DMS53 treated with DMSO at 0.1 percent for 48 hours (cell line): ENCODE data around the gene IFITM10.

Source experiments
- DNase-seq: peaks from one replicate; lab custom pipeline; 2025; ENCODE audit not compliant: unreplicated experiment; lab: John Stamatoyannopoulos, UW

IFITM10 gene

GRCh38 chr11:1719781-1720180 is 30.6 kb downstream of the IFITM10 start:
- no peak for DNase-seq

DNA sequence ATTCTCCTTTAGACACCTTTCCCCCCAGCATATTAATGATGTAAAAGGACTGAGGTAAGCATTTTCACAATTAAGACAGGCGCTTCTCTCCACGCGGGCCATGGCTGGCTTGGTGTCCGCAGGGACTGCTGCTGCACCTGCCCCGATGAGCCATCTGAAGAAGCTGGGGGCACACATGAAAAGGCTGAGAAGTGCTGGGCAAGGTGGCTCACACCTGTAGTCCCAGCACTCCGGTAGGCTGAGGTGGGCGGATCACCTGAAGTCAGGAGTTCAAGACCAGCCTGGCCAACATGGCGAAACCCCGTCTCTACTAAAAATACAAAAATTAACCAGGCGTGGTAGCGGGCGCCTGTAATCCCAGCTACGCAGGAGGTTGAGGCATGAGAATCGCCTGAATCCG is 32.1 kb downstream of the IFITM10 start:
- DNase-seq = no peak

GRCh38 chr11:1717745-1718144 is 32.6 kb downstream of the IFITM10 start:
- no peak for DNase-seq

GRCh38 chr11:1714908-1715885 is 35.2 kb downstream of the IFITM10 start:
- DNase-seq = no peak

- no peak for DNase-seq
These were observed 41.7 kb downstream of the IFITM10 start for GRCh38 chr11:1708716-1709115.

GRCh38 chr11:1707751-1708150 is 42.6 kb downstream of the IFITM10 start:
- no peak for DNase-seq

DNA sequence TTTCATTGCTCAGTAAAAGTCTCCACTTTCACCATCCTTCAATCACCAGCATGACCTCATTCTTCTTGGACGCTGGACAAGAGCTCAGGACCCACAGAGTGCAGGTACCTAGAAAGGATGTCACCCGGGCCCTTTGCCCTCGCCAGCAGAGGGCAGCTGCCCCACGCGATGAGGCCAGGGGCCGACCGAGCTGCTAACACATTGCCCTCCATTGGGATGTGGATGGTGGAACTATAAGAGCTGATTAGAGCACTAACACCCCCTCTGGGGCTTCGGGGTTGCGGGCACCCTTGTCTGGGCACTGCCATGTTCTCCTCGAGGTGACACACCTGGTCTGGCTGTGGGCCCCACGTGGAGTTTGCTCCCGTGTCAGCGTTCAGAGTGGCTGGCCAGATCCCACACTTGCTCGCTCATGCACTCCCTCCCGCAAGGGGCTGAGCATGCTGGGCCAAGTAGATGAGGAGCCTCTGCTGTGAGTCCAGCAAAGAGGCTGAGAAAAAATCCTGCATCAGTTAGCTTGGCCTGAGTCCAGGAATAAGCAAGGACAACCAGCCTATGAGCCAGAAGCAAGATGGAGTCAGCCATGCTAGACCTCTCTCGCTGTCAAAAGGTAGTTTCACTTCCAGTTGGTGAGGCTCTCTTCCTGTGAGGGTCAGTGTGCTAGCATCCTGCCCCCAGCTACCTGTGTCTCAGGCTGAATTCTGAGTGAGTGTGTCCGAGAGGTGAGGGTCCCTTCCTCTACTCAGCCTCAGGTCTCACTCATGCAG is 43.6 kb downstream of the IFITM10 start:
- no peak for DNase-seq

GRCh38 chr11:1705126-1706052 is 45.0 kb downstream of the IFITM10 start:
- DNase-seq = no peak

DNA sequence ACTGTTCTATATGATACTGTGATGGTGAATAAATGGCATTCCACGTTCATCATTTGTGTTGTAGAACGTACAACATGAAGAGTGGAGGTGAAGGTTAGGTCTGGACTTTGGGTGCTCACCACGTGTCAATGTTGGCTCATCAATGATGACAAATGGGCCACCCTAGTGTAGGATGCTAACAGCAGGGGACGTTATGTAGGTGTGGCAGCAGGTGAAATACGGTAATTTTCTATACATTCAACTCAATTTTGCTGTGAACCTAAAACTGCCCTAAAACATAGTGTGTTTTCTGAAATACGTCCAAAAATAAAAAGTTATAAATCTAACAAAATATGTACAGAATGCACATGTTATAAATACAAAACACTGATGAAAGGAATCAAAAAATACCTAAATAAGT is 47.2 kb downstream of the IFITM10 start:
- no peak for DNase-seq

GRCh38 chr11:1702506-1702905 is 47.9 kb downstream of the IFITM10 start:
- DNase-seq = no peak

GRCh38 chr11:1701091-1701807 is 49.1 kb downstream of the IFITM10 start:
- DNase-seq = no peak

GRCh38 chr11:1699771-1700170 is 50.6 kb downstream of the IFITM10 start:
- DNase-seq = no peak

GRCh38 chr11:1696608-1697570 is 53.5 kb downstream of the IFITM10 start, which contains the start of gene KRTAP5-6:
KRTAP5-6 (plus strand) TSS chr11:1697195; CDS start chr11:1697246, 51 bp downstream.
- DNase-seq = no peak

GRCh38 chr11:1695548-1696108 is 54.8 kb downstream of the IFITM10 start:
- DNase-seq = no peak

- DNase-seq = no peak
These were observed 55.4 kb downstream of the IFITM10 start for GRCh38 chr11:1694846-1695547.

DNA sequence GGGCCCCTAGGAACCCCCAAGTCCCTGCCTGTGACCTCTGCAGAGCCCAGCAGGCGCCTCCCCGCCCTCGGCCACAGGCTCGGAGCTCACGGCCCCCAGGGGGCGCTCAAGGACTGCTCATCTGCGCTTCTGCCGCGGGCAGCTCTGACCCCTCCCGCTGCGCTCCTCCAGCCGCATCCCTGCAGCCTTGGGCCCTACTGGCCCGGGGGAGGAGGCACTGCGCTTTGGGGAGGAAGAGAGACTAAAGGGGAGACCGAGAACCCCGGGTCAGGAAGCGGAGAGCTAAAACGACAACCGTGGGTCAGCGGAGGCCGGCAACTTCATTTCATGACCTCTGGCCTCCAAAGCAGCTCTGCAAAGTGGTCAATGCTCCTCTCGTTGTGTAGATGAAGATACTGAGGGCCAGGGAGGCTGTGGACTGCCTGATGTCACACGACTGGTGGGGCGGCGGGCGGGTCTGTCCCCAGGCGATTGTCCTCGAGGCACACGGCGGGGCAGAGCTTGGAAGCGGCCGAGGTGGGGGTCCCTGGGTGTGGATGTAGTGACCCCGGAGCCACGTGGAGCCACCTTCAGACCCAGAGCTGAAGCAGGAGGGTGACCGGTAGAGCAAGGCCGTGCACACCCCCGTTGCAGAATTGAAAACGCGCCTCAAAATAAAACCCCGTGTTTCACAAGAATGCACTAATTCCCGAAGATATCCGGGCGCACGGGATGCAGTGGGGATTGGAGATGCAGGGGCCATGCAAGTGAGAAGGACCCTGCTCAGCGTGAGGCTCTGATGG is 56.1 kb downstream of the IFITM10 start:
- DNase-seq = peak; percentile 80

- peak; percentile 56 for DNase-seq
These were observed 56.9 kb downstream of the IFITM10 start for GRCh38 chr11:1693327-1694063.
